ENCODE data around the gene REXO4.

DNA sequence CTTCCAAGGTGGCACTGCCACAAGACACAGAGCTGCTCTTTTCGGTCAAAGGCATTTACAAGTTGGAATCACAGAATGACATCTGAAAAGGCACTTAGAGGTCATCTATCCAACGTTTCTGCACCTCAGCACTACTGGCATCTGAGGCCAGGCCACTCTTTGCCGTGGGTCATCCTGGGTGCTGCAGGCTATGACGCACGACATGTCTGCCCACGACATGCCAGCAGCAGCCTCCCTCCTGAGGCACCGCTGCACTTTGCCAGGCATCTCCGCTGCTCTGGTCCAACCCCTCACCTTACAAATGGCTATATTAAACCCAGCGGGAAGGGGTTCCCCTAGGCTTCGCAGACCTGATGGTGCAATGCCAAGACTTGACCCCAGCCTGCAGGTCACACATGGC is 50.0 kb downstream of the REXO4 start:
- no peak for TF ChIP-seq POLR2A (IDR thresholded peaks at IDR 0.05; ENCODE audit: extremely low read depth, insufficient read length)
- TF ChIP-seq, protein P1, sequence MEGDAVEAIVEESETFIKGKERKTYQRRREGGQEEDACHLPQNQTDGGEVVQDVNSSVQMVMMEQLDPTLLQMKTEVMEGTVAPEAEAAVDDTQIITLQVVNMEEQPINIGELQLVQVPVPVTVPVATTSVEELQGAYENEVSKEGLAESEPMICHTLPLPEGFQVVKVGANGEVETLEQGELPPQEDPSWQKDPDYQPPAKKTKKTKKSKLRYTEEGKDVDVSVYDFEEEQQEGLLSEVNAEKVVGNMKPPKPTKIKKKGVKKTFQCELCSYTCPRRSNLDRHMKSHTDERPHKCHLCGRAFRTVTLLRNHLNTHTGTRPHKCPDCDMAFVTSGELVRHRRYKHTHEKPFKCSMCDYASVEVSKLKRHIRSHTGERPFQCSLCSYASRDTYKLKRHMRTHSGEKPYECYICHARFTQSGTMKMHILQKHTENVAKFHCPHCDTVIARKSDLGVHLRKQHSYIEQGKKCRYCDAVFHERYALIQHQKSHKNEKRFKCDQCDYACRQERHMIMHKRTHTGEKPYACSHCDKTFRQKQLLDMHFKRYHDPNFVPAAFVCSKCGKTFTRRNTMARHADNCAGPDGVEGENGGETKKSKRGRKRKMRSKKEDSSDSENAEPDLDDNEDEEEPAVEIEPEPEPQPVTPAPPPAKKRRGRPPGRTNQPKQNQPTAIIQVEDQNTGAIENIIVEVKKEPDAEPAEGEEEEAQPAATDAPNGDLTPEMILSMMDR (IDR thresholded peaks at IDR 0.05; ENCODE audit: low read depth, low read length), result no peak
